Activated T-helper 17 cell treated with anti-CD3 and anti-CD28 coated beads, Interleukin-2, amount 50 U/mL, for 72 hours (primary cell): ENCODE results near the gene RBM7. TPM values are rescaled to one million over a fixed set of nuclear protein-coding genes. Genes with fewer than 3 reads are reported as not detected.

Experiments used
- ATAC-seq: fragments of 150-1000 bp; cut with Tn5 transposase; replicated peaks from 2 replicates; pipeline ENCODE4 v1.10.0; 2021; ENCODE audit warnings: mild to moderate bottlenecking, moderate library complexity
- H3K27ac Mint-ChIP-seq: one replicate; pipeline ENCODE4 v1.8.0; 2022; ENCODE audit warnings: mixed read lengths
- H3K27me3 Mint-ChIP-seq: one replicate; pipeline ENCODE4 v1.8.0; 2022; ENCODE audit warnings: mixed read lengths
- H3K36me3 Mint-ChIP-seq: one replicate; pipeline ENCODE4 v1.8.0; 2022; ENCODE audit warnings: low read depth, mild to moderate bottlenecking, mixed read lengths
- H3K4me1 Mint-ChIP-seq: one replicate; pipeline ENCODE4 v1.8.0; 2022; ENCODE audit warnings: mixed read lengths
- H3K4me3 Mint-ChIP-seq: one replicate; pipeline ENCODE4 v1.8.0; 2022; ENCODE audit warnings: mild to moderate bottlenecking, mixed read lengths
- H3K9me3 Mint-ChIP-seq: one replicate; pipeline ENCODE4 v1.8.0; 2022; ENCODE audit warnings: mixed read lengths
- total RNA-seq, 2 donors: library from RNA; stranded (reverse); gene quantifications; one replicate each; pipeline ENCODE4 v1.2.3, GENCODE V29; 2022

The RBM7 gene
- total RNA-seq, 2 donors from 2014 or later: 39.1 to 58.9 TPM

DNA sequence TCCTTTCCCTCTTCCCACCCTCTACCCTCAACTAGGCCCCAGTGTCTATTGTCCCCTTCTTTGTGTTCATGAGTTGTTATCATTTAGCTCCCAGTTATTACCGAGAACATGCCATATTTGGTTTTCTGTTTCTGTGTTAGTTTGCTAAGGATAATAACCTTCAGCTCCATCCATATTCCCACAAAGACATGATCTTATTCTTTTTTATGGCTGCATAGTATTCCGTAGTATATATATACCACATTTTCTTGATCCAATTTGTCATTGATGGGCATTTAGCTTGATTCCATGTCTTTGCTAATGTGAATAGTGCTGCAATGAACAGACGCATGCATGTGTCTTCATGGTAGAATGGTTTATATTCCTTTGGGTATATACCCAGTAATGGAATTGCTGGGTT, 18.0 kb upstream of the RBM7 start:
- no peaks in the 10 kb centered on the region for H3K9me3 Mint-ChIP-seq
- no peak for ATAC-seq
- no peak overlapping the region for H3K4me3 Mint-ChIP-seq
- no peaks in the 10 kb centered on the region for H3K4me1 Mint-ChIP-seq
- H3K36me3 Mint-ChIP-seq: no peaks in the 10 kb centered on the region
- peaks cover 17% of the 10 kb centered on the region for H3K27me3 Mint-ChIP-seq
- H3K27ac Mint-ChIP-seq: no peak overlapping the region

DNA sequence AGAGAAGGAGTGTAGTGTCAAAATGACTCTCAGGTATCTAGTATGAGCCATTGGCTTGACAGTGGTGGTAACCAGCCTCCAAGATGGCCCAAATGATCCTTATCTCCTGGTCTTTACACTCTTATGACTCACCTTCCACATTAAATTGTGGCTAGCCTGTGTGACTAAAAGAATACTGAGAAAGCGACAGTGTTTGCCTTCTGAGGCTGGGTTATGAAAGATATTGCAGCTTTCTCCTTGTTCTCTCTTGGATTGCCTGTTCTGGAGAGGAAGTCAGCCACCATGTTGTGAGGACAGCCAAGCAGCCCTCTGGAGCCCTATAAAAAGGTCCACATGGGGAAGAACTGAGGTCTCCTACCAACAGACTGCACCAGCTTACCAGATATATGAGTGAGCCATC, 16.0 kb upstream of the RBM7 start:
- no peaks in the 10 kb centered on the region for H3K36me3 Mint-ChIP-seq
- peak; percentile 82 for ATAC-seq
- no peaks in the 10 kb centered on the region for H3K9me3 Mint-ChIP-seq
- no peak overlapping the region for H3K4me3 Mint-ChIP-seq
- peaks cover 20% of the 10 kb centered on the region for H3K27me3 Mint-ChIP-seq
- H3K4me1 Mint-ChIP-seq: no peaks in the 10 kb centered on the region
- H3K27ac Mint-ChIP-seq: no peak overlapping the region

DNA sequence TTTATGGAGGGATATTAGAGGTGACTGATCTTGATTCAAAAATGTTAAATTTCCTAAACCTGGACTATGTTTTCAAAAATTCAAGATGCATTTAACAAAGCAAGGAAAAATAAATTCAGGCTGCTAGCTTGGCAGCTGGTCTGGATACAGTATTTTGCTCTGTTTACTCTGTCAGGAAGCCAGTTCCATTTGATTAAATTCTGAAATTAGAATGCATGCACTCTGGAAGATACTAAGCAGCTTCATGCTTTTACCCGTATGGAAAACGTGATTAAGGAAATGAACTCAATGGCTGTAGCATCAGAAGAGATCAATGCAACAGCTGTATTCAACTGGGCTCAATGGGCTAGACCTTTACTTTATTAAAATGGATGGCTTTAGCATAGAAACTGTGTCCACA, 14.3 kb upstream of the RBM7 start:
- Mint-ChIP-seq H3K9me3 (no peaks in the 10 kb centered on the region), H3K4me3 (no peak overlapping the region), H3K4me1 (no peaks in the 10 kb centered on the region), H3K36me3 (no peaks in the 10 kb centered on the region), H3K27me3 (peaks cover 13% of the 10 kb centered on the region), H3K27ac (no peak overlapping the region)
- ATAC-seq: no peak

DNA sequence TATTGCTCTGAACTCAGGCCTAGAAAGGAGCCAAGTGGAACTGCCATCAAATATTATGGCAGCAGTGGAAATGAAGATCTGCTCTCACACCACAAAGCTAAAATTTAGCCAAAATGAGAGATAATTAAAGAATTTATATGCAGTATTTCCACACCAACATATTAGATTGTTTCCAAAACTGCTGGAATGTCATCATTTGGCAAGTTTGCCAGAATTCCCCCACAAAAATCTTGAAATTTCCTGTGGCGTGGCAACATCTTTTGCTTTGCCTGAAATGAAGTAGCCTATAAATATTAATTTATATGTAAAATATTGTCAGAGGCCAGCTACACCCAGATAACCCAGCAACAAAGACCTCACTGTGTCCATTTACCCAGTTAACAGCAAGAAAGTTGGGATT, 13.9 kb upstream of the RBM7 start:
- no peak overlapping the region for H3K4me3 Mint-ChIP-seq
- H3K27me3 Mint-ChIP-seq: peaks cover 13% of the 10 kb centered on the region
- no peaks in the 10 kb centered on the region for H3K4me1 Mint-ChIP-seq
- no peaks in the 10 kb centered on the region for H3K9me3 Mint-ChIP-seq
- ATAC-seq: no peak
- H3K36me3 Mint-ChIP-seq: no peaks in the 10 kb centered on the region
- no peak overlapping the region for H3K27ac Mint-ChIP-seq

- H3K27me3 Mint-ChIP-seq: peaks cover 3% of the 10 kb centered on the region
- no peak for ATAC-seq
These were observed 7.5 kb upstream of the RBM7 start for GRCh38 chr11:114392735-114393667.

GRCh38 chr11:114395736-114396135, 4.7 kb upstream of the RBM7 start:
- Mint-ChIP-seq H3K4me1 (peaks cover 13% of the 10 kb centered on the region), H3K27ac (no peak overlapping the region), H3K9me3 (no peaks in the 10 kb centered on the region), H3K27me3 (no peaks in the 10 kb centered on the region), H3K36me3 (peaks cover 20% of the 10 kb centered on the region), H3K4me3 (no peak overlapping the region)
- no peak for ATAC-seq

More at GRCh38 chr11:114392735-114393667, 7.5 kb upstream of the RBM7 start:
- no peak overlapping the region for H3K27ac Mint-ChIP-seq
- H3K4me1 Mint-ChIP-seq: no peaks in the 10 kb centered on the region
- no peaks in the 10 kb centered on the region for H3K36me3 Mint-ChIP-seq
- H3K9me3 Mint-ChIP-seq: no peaks in the 10 kb centered on the region
- H3K4me3 Mint-ChIP-seq: no peak overlapping the region

DNA sequence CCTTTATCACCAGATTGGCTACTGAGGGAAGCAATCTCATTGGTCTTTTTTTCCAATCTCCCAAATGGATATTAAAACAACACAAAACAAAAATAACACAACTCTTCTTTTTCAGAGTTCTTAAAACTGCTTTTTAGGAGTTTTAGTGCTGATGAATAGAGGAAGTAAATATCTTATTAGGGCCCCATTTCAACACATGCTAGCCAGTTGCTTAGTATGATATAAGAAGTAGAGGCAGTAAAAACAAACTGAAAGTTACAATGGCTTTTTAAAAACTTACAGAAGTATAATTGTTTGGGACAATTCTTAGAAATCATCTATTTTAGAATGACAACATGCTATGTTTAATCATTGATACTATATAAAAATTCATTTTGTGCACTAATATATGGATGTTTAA, 3.5 kb upstream of the RBM7 start:
- H3K36me3 Mint-ChIP-seq: peaks cover 32% of the 10 kb centered on the region
- H3K4me3 Mint-ChIP-seq: no peak overlapping the region
- no peak overlapping the region for H3K27ac Mint-ChIP-seq
- no peaks in the 10 kb centered on the region for H3K9me3 Mint-ChIP-seq
- no peak for ATAC-seq
- H3K27me3 Mint-ChIP-seq: no peaks in the 10 kb centered on the region
- H3K4me1 Mint-ChIP-seq: peaks cover 15% of the 10 kb centered on the region

DNA sequence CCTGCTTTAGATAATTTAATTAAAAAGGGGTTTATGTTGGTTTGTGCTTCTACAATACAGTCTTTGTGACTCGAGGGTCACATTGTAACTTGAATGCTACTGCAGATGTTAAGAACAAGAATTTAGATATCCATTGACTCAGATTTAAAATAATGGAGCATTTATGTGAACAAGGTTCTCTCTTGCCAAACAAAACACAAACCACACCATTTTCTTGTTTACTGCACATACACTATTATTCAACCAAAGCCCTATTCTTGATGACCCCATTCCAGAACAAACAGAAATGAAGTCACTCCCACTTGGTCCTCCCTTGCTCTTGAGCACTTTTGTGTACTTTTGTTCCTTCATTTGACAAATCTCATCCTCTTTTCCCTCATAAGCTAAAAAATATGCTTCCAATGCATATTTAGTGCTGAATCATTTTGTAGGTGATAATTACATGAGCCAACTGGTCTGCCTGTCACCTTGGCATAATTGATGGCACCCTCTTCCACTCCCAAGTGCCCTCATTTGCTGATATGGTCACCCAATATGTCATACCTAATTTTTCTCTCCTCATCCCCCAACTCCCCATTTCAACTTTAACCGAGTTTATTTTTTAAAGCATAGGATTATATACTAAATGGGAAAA, 3.0 kb upstream of the RBM7 start:
- no peak overlapping the region for H3K27ac Mint-ChIP-seq
- no peak for ATAC-seq
- no peak overlapping the region for H3K4me3 Mint-ChIP-seq
- H3K4me1 Mint-ChIP-seq: peaks cover 18% of the 10 kb centered on the region
- no peaks in the 10 kb centered on the region for H3K9me3 Mint-ChIP-seq
- no peaks in the 10 kb centered on the region for H3K27me3 Mint-ChIP-seq
- H3K36me3 Mint-ChIP-seq: peaks cover 37% of the 10 kb centered on the region

DNA sequence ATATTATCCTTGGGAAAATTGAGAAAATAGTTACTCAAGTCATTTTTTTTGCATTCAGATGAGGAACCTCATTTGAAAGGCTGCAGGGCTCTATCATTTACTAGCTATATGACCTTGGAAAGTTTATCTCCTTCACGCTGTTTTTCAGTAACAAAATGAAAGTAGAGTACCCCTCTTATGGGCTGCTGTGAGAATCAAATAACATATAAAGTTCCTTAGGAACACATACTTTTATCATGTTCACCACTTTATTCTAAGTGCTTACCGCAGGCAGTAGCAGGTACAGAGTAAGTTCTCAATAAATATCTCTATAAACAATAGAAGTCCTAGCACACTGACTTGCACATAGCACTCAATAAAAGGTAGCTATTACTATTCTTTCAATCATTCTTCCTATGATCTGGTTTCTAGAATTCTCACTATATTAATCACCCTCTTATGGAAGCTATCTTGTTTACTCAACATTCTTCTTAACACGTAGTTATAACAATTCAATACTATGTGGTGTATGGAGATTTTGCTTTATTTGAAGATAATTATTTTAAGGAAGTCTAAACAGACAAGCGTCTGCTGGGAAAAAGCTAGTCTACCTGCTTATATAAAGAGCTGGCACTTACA, 2.1 kb upstream of the RBM7 start:
- no peaks in the 10 kb centered on the region for H3K27me3 Mint-ChIP-seq
- H3K27ac Mint-ChIP-seq: peak overlapping the region; percentile 92
- H3K9me3 Mint-ChIP-seq: no peaks in the 10 kb centered on the region
- H3K4me3 Mint-ChIP-seq: peak overlapping the region; percentile 97
- H3K36me3 Mint-ChIP-seq: peaks cover 47% of the 10 kb centered on the region
- ATAC-seq: no peak
- H3K4me1 Mint-ChIP-seq: peaks cover 24% of the 10 kb centered on the region

DNA sequence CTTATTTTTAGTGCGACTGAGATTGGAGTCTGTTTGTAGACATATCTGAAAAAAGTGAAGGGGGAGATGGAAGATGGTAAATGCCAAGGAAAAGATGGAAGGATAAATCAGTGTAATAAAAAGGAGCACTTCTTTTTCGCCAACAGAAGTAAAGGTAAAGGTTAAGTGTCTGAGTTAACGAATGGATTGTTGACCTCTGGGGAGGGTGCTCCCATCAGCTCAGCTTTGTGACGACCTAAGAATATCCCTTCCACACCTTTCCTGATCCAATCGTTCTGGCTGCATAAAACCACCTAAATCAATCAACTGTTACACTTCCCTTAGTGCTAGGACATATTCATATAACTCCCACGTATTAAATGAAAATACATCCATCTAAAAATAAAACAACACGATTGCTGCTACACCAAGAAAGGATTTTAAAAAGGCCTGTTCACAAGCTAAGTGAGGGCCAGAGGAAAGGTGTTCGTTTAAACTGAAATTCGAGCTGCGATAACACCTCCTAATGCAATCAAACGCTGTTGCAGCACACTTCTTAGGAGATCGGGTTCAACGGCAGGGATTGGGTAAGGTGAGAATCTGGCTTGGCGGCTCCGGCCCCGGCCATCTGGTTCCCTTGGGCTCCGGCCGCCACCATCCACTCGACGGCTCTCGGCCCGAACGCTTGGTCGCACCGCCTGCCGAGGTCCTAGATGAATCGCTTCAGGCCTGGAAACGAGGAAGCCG, 813 bp upstream of the RBM7 start:
- H3K27ac Mint-ChIP-seq: peak overlapping the region; percentile 92
- ATAC-seq: no peak
- H3K9me3 Mint-ChIP-seq: no peaks in the 10 kb centered on the region
- peak overlapping the region; percentile 97 for H3K4me3 Mint-ChIP-seq
- H3K36me3 Mint-ChIP-seq: peaks cover 58% of the 10 kb centered on the region
- peaks cover 31% of the 10 kb centered on the region for H3K4me1 Mint-ChIP-seq
- no peaks in the 10 kb centered on the region for H3K27me3 Mint-ChIP-seq

- H3K36me3 Mint-ChIP-seq: peaks cover 70% of the 10 kb centered on the region
- peaks cover 31% of the 10 kb centered on the region for H3K4me1 Mint-ChIP-seq
- no peaks in the 10 kb centered on the region for H3K27me3 Mint-ChIP-seq
- no peak for ATAC-seq
- peak overlapping the region; percentile 97 for H3K4me3 Mint-ChIP-seq
- peak overlapping the region; percentile 92 for H3K27ac Mint-ChIP-seq
- no peaks in the 10 kb centered on the region for H3K9me3 Mint-ChIP-seq
These were observed 403 bp downstream of the RBM7 start for GRCh38 chr11:114400915-114401223.

GRCh38 chr11:114401311-114401710, 845 bp downstream of the RBM7 start:
- no peaks in the 10 kb centered on the region for H3K27me3 Mint-ChIP-seq
- H3K27ac Mint-ChIP-seq: peak overlapping the region; percentile 92
- peaks cover 75% of the 10 kb centered on the region for H3K36me3 Mint-ChIP-seq
- H3K9me3 Mint-ChIP-seq: no peaks in the 10 kb centered on the region
- peak overlapping the region; percentile 97 for H3K4me3 Mint-ChIP-seq
- H3K4me1 Mint-ChIP-seq: peaks cover 31% of the 10 kb centered on the region
- no peak for ATAC-seq

DNA sequence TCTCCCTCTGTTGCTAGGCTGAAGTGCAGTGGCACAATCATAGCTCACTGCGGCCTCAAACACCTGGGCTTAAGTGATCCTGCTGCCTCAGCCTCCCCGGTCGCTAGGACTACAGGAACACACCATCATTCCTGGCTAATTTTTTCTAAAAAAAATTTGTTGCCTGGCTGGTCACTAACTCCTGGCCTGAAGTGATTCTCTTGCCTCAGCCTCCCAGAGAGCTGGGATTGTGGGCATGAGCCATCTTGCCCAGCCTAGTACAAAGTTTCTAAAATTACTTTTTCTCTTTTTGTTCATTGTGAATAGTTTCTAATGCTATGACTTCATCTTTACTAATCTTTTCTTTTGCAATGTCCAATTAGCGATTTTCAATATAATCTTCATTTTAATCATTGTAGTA, 12.5 kb downstream of the RBM7 start:
- Mint-ChIP-seq H3K4me3 (no peak overlapping the region), H3K27me3 (no peaks in the 10 kb centered on the region), H3K4me1 (peaks cover 4% of the 10 kb centered on the region), H3K27ac (no peak overlapping the region), H3K9me3 (no peaks in the 10 kb centered on the region), H3K36me3 (peaks cover 37% of the 10 kb centered on the region)
- ATAC-seq: no peak

DNA sequence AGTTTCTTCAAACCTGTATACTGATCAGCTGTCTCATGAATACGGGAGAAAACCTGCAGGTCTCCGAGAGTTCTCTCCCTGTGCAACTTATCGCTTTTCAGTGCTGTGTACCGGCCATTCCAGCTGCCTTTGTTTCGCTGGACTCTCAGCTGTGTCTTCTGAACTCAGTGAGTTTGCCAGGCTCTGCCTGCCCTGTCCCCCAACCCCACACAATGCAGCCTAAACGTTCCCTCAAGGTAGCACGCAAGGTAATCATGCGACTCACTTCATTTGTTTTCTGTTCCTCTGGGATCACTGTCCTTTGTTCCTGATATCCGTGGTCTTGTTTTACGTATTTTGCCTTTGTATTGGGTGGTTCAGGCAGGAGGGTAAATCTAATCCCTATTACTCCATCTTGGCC, 13.5 kb downstream of the RBM7 start:
- Mint-ChIP-seq H3K27ac (no peak overlapping the region), H3K9me3 (no peaks in the 10 kb centered on the region), H3K27me3 (no peaks in the 10 kb centered on the region), H3K4me3 (no peak overlapping the region), H3K36me3 (peaks cover 27% of the 10 kb centered on the region), H3K4me1 (peaks cover 4% of the 10 kb centered on the region)
- no peak for ATAC-seq
